K562 (cell line): ENCODE measurements around the gene HAP1. TPM values are rescaled to one million over a fixed set of nuclear protein-coding genes. Genes with fewer than 3 reads are reported as not detected.

Source experiments
- ATAC-seq: fragments of 200-7000 bp; cut with Tn5 transposase; 3 replicates; pipeline ENCODE4 v1.9.1; 2020; ENCODE audit warnings: moderate library complexity
- BruUV-seq: library from RNA; stranded (reverse); fragments of 400-500 nt; replicated peaks from 2 replicates; lab custom pipeline; 2021; lab: Mats Ljungman, UMichigan
- CTCF ChIA-PET: fragments of 300-600 bp; formaldehyde crosslinking; extraction: SDS; loops from one replicate; lab custom pipeline; 2021; ENCODE audit warnings: low intra/inter-chr PET ratio; lab: Yijun Ruan, JAX
- POLR2A ChIA-PET: fragments of 300-600, 350-650 bp; sonication (Branson Sonifier 250); formaldehyde crosslinking; extraction: SDS; loops from one replicate; lab custom pipeline; 2021; ENCODE audit warnings: antibody characterized with exemption, inconsistent platforms; lab: Yijun Ruan, JAX
- DNase-seq, 4 experiments: peaks; one replicate each; pipeline versions ENCODE4 v3.0.0 to v3.0.0-alpha.2; 2011 to 2018; ENCODE audit warnings: low spot score in 3 of 4, mixed read lengths in 3 of 4; ENCODE audit errors: extremely low read depth in 1 of 4
- FAIRE-seq: peaks from 2 replicates; lab custom pipeline; 2011; peaks lifted over from hg19 to GRCh38; lab: Jason Lieb, UNC
- H2AFZ ChIP-seq: 2 replicates; pipeline ENCODE4 v1.6.0; 2011; ENCODE audit warnings: low read depth, low read length, control low read depth, inconsistent platforms
- H3K27ac ChIP-seq: fragments of 200-600 bp; 3 replicates; pipeline ENCODE4 v1.8.0; 2011; ENCODE audit warnings: low read depth, mild to moderate bottlenecking, control low read depth, inconsistent platforms, low read length, moderate library complexity, mixed read lengths; ENCODE audit errors: extremely low read depth
- H3K27me3 ChIP-seq, 2 experiments: fragments of 300-600 bp in 1 of 2; 2 replicates in 1 of 2; 3 replicates in 1 of 2; pipeline versions ENCODE4 v1.6.0 to v1.8.0; 2011; ENCODE audit warnings: inconsistent platforms in 2 of 2, low read length in 2 of 2, mild to moderate bottlenecking in 1 of 2, mixed read lengths in 1 of 2, moderate library complexity in 1 of 2; ENCODE audit not compliant: control insufficient read depth in 2 of 2, insufficient read depth in 2 of 2
- H3K36me3 ChIP-seq: fragments of 300-600 bp; 3 replicates; pipeline ENCODE4 v1.8.0; 2011; ENCODE audit warnings: mild to moderate bottlenecking, low read length, inconsistent platforms; ENCODE audit not compliant: control insufficient read depth, insufficient read depth
- H3K4me1 ChIP-seq, 2 experiments: fragments of 200-600 bp in 1 of 2; replicated peaks in 1 of 2; 2 replicates in 1 of 2; 3 replicates in 1 of 2; pipeline versions ENCODE4 v1.5.1 to v1.8.0; 2011; ENCODE audit warnings: inconsistent platforms in 2 of 2, low read length in 2 of 2, mild to moderate bottlenecking in 1 of 2, mixed read lengths in 1 of 2, moderate library complexity in 1 of 2; ENCODE audit not compliant: control insufficient read depth in 2 of 2, insufficient read depth in 2 of 2
- H3K4me2 ChIP-seq: 2 replicates; pipeline ENCODE4 v1.6.1; 2011; ENCODE audit warnings: low read length, control low read depth, inconsistent platforms, mixed read lengths; ENCODE audit not compliant: insufficient read depth
- H3K4me3 ChIP-seq: fragments of 200-600 bp; sonication (generic), shearing (Covaris generic); 2 replicates; pipeline ENCODE4 v1.5.1; 2016; ENCODE audit warnings: control low read depth, inconsistent platforms
- H3K79me2 ChIP-seq: fragments of 200-600 bp; 3 replicates; pipeline ENCODE4 v1.8.0; 2011; ENCODE audit warnings: low read length, inconsistent platforms; ENCODE audit not compliant: control insufficient read depth, insufficient read depth
- H3K9ac ChIP-seq, 2 experiments: 2 replicates each; pipeline versions ENCODE4 v1.6.0 to v1.6.1; 2011; ENCODE audit warnings: low read depth in 2 of 2, low read length in 2 of 2, control low read depth in 1 of 2, inconsistent platforms in 1 of 2, mild to moderate bottlenecking in 1 of 2, mixed read lengths in 1 of 2; ENCODE audit not compliant: insufficient read depth in 1 of 2
- H3K9me1 ChIP-seq: one replicate; pipeline ENCODE4 v1.6.0; 2011; ENCODE audit warnings: inconsistent platforms, mild to moderate bottlenecking, low read length, moderate library complexity; ENCODE audit not compliant: control insufficient read depth, insufficient read depth
- H3K9me3 ChIP-seq: replicated peaks from 2 replicates; pipeline ENCODE4 v1.5.1; 2011; ENCODE audit warnings: low read depth, low read length, inconsistent platforms; ENCODE audit not compliant: control insufficient read depth, insufficient read depth
- H4K20me1 ChIP-seq: replicated peaks from 2 replicates; pipeline ENCODE4 v1.6.1; 2011; ENCODE audit warnings: low read length, inconsistent platforms, mixed read lengths; ENCODE audit not compliant: control insufficient read depth, insufficient read depth
- ZNF766 ChIP-seq: fragments of 200-800 bp; sonication (Bioruptor generic); conservative IDR thresholded peaks from 2 replicates; pipeline ENCODE4 v1.6.1; 2016; ENCODE audit warnings: missing genetic modification characterization, missing compliant biosample characterization
- WGBS: fragments of 100-300 bp; shearing (Covaris generic); methylation state at CpG from one replicate; pipeline ENCODE4 v1.1.6; 2016; ENCODE audit warnings: low coverage, mixed read lengths; ENCODE audit not compliant: insufficient coverage; ENCODE audit errors: missing lambda C conversion rate; 5-methylcytosine and 5-hydroxymethylcytosine counted together
- in situ Hi-C: fragments of 300-500 bp; cut with MboI; formaldehyde crosslinking; loops from 4 replicates; pipeline ENCODE4 v1.15.0; 2018; ENCODE audit warnings: inconsistent platforms, mixed read lengths
- intact Hi-C: fragments of 100-400 bp; cut with micrococcal nuclease; formaldehyde crosslinking; loops from 2 replicates; pipeline ENCODE4 v1.14.2; 2022
- polyA plus RNA-seq, 8 experiments: library from polyadenylated mRNA; depleted of rRNA in 4 of 8; stranded (reverse) in 5 of 8; unstranded in 3 of 8; fragments of >200 nt; fragmentation: Nextera tagmentation in 2 of 8; fragmentation: Illumina TruSeq in 1 of 8; extraction: Ambion mirVana in 2 of 8; extraction: Trizol in 1 of 8; gene quantifications; 2 replicates each; pipeline versions ENCODE4 v1.2.1 to v1.2.3, GENCODE V29; 2011 to 2014; ENCODE audit warnings: inconsistent platforms in 1 of 8, missing spikeins in 1 of 8
- total RNA-seq, 7 experiments: library from RNA; depleted of rRNA in 6 of 7; stranded (reverse); fragments of >200 nt in 6 of 7; fragmentation: Illumina TruSeq in 2 of 7; extraction: Trizol in 2 of 7; gene quantifications; 2 replicates each; pipeline versions ENCODE4 v1.2.1 to v1.2.3, GENCODE V29; 2011 to 2021; ENCODE audit warnings: low replicate concordance in 1 of 7
- TF ChIP-seq, protein P1 (sequence below): fragments of 450-650 bp; IDR thresholded peaks from 2 replicates; pipeline ENCODE4 v1.6.1; 2016; ENCODE audit warnings: borderline replicate concordance

The HAP1 gene
- total and polyA plus RNA-seq, 9 of the 15 experiments (the other 6 are each of a cell fraction or from before 2014, with no cell fraction given), result under 0.01 to 0.09 (median 0.04) TPM; not detected in 6

DNA sequence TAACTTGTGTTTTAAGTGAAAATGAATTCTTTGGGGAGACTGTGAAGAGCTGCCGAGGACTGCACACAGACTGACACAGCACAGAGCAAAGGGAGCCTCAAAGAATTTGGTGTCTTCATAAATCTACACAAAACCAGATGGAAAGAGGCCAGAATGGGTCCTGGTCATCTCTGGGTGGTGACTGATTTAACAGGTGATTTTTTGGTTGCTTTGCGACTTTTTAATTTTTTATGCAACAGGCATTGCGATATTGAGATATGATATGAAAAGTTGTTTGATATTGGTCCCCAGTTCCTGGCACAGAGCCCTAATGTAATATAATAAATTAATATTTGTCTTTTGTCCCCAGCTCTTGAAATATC lies 58.4 kb downstream of the HAP1 start:
- ChIA-PET CTCF (no interaction called here), POLR2A (interaction anchor here (1.0 to 9.1 kb wide), 4 partner anchors 8 to 27 kb away, joined by 4 to 406 read pairs (median 6); partner anchors contain the start of gene EIF1)
- Histone ChIP-seq H3K9me1 (no peaks in the 10 kb centered on the region), H3K4me1 (peaks cover 21 to 45% of the 10 kb centered on the region in 2 experiments), H4K20me1 (no peaks in the 10 kb centered on the region), H3K9ac (no peak overlapping the region), H3K79me2 (no peaks in the 10 kb centered on the region), H3K27me3 (no peaks in the 10 kb centered on the region), H3K4me2 (no peak overlapping the region), H3K27ac (peak overlapping the region; percentile 38; the same call in 1 of the 3 replicates), H3K36me3 (no peaks in the 10 kb centered on the region), H2AFZ (peak overlapping the region; percentile 3), H3K4me3 (no peak overlapping the region), H3K9me3 (0 out of 2 replicates have a peak, but pooled peaks cover 3% of the 10 kb centered on the region)
- WGBS, result 43% methylated on average over 3 of the region's 3 CpGs
- ATAC-seq (no peak), DNase-seq (no peak), FAIRE-seq (no peak)
- TF ChIP-seq, protein P1, sequence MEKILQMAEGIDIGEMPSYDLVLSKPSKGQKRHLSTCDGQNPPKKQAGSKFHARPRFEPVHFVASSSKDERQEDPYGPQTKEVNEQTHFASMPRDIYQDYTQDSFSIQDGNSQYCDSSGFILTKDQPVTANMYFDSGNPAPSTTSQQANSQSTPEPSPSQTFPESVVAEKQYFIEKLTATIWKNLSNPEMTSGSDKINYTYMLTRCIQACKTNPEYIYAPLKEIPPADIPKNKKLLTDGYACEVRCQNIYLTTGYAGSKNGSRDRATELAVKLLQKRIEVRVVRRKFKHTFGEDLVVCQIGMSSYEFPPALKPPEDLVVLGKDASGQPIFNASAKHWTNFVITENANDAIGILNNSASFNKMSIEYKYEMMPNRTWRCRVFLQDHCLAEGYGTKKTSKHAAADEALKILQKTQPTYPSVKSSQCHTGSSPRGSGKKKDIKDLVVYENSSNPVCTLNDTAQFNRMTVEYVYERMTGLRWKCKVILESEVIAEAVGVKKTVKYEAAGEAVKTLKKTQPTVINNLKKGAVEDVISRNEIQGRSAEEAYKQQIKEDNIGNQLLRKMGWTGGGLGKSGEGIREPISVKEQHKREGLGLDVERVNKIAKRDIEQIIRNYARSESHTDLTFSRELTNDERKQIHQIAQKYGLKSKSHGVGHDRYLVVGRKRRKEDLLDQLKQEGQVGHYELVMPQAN, result no peak
- TF ChIP-seq ZNF766 (CRISPR knock-in tag), result 0 out of 2 replicates have a peak, but pooled peaks have one; percentile 13
- BruUV-seq, result no TSS peak
- intact Hi-C loops, result no loop called here
- in situ Hi-C loops, result no loop called here
